HepG2 (cell line): ENCODE results near the gene RERE. TPM values are rescaled to one million over a fixed set of nuclear protein-coding genes. Genes with fewer than 3 reads are reported as not detected.

Experiments
- ATAC-seq: fragments of 200-7000 bp; cut with Tn5 transposase; 3 replicates; pipeline ENCODE4 v1.9.1; 2020; ENCODE audit warnings: mild to moderate bottlenecking, moderate library complexity
- BruUV-seq: library from RNA; stranded (reverse); fragments of 400-500 nt; replicated peaks from 2 replicates; lab custom pipeline; 2021; lab: Mats Ljungman, UMichigan
- CTCF ChIA-PET: fragments of 300-600 bp; formaldehyde crosslinking; extraction: SDS; loops from one replicate; lab custom pipeline; 2021; ENCODE audit warnings: low total read pairs, inconsistent platforms, low intra/inter-chr PET ratio; lab: Yijun Ruan, JAX
- POLR2A ChIA-PET: fragments of 350-600 bp; sonication (Branson Sonifier 250); formaldehyde crosslinking; loops from one replicate; lab custom pipeline; 2020; ENCODE audit warnings: antibody characterized with exemption, inconsistent platforms; lab: Yijun Ruan, JAX
- DNase-seq: peaks from one replicate; pipeline ENCODE4 v3.0.0-alpha.2; 2015; ENCODE audit warnings: low spot score
- FAIRE-seq: peaks from 3 replicates; lab custom pipeline; 2011; peaks lifted over from hg19 to GRCh38; lab: Jason Lieb, UNC
- H2AFZ ChIP-seq: one replicate; pipeline ENCODE4 v1.6.1; 2011; ENCODE audit warnings: low read length, inconsistent platforms
- H3K27ac ChIP-seq: fragments of 300-600 bp; 3 replicates; pipeline ENCODE4 v1.8.0; 2011; ENCODE audit warnings: mixed run types, mild to moderate bottlenecking, mixed read lengths, low read length, inconsistent platforms; ENCODE audit not compliant: insufficient read depth; ENCODE audit errors: extremely low read length
- H3K27me3 ChIP-seq, 2 experiments: fragments of 200-600 bp in 1 of 2; 2 replicates in 1 of 2; 3 replicates in 1 of 2; pipeline versions ENCODE4 v1.6.0 to v1.8.0; 2011; ENCODE audit warnings: low read length in 2 of 2, mild to moderate bottlenecking in 2 of 2, moderate library complexity in 2 of 2, inconsistent platforms in 1 of 2; ENCODE audit not compliant: insufficient read depth in 2 of 2, control insufficient read depth in 1 of 2
- H3K36me3 ChIP-seq, 2 experiments: fragments of 200-600 bp in 1 of 2; replicated peaks in 1 of 2; 2 replicates in 1 of 2; 3 replicates in 1 of 2; pipeline versions ENCODE4 v1.5.1 to v1.8.0; 2011; ENCODE audit warnings: low read length in 2 of 2, inconsistent platforms in 1 of 2; ENCODE audit not compliant: insufficient read depth in 2 of 2, control insufficient read depth in 1 of 2
- H3K4me1 ChIP-seq: 2 replicates; pipeline ENCODE4 v1.5.1; 2012; ENCODE audit warnings: low read length, inconsistent platforms; ENCODE audit not compliant: insufficient read depth
- H3K4me2 ChIP-seq: 2 replicates; pipeline ENCODE4 v1.6.0; 2011; ENCODE audit warnings: low read depth, low read length, inconsistent platforms
- H3K4me3 ChIP-seq, 3 experiments: fragments of 200-600 bp in 1 of 3; sonication (generic), shearing (Covaris generic) in 1 of 3; replicated peaks in 1 of 3; 2 replicates each; pipeline ENCODE4 v1.5.1; 2011 to 2016; ENCODE audit warnings: low read length in 3 of 3, inconsistent platforms in 2 of 3, low read depth in 2 of 3, mild to moderate bottlenecking in 2 of 3, control low read depth in 1 of 3, mixed read lengths in 1 of 3; ENCODE audit not compliant: insufficient read depth in 1 of 3
- H3K79me2 ChIP-seq: one replicate; pipeline ENCODE4 v1.6.1; 2011; ENCODE audit warnings: low read length, inconsistent platforms; ENCODE audit not compliant: insufficient read depth
- H3K9ac ChIP-seq: 2 replicates; pipeline ENCODE4 v1.6.0; 2011; ENCODE audit warnings: mild to moderate bottlenecking, low read depth, low read length, inconsistent platforms; ENCODE audit not compliant: insufficient read depth
- H3K9me3 ChIP-seq: 2 replicates; pipeline ENCODE4 v1.5.1; 2012; ENCODE audit warnings: mild to moderate bottlenecking, low read length
- H4K20me1 ChIP-seq: 2 replicates; pipeline ENCODE4 v1.6.0; 2011; ENCODE audit warnings: inconsistent platforms, mild to moderate bottlenecking, low read length, moderate library complexity; ENCODE audit not compliant: insufficient read depth
- AFF4 ChIP-seq: sonication (generic); formaldehyde crosslinking; IDR thresholded peaks from 2 replicates; pipeline ENCODE4 v1.4.0; 2020; ENCODE audit warnings: missing genetic modification reagents
- ZBTB33 ChIP-seq: sonication (generic); formaldehyde crosslinking; IDR thresholded peaks from 2 replicates; pipeline ENCODE4 v1.4.0; 2020; ENCODE audit warnings: missing genetic modification reagents
- WGBS: methylation state at CpG from one replicate; pipeline ENCODE4 v1.1.6; 2017; ENCODE audit warnings: low lambda C conversion rate; 5-methylcytosine and 5-hydroxymethylcytosine counted together
- in situ Hi-C: cut with HindIII; loops from 2 replicates; pipeline ENCODE4 v1.10.0; 2017; ENCODE audit warnings: low pct_unique_long_range_greater_than_20kb; ENCODE audit not compliant: extremely low pct_ligation_motif_present
- intact Hi-C: fragments of 100-400 bp; cut with micrococcal nuclease; formaldehyde crosslinking; loops from one replicate; pipeline ENCODE4 v1.10.0; 2022; ENCODE audit not compliant: unreplicated experiment
- polyA plus RNA-seq, 8 experiments: library from polyadenylated mRNA; depleted of rRNA in 3 of 8; stranded (reverse) in 7 of 8; unstranded in 1 of 8; fragments of >200 nt; fragmentation: Illumina TruSeq in 4 of 8; extraction: Trizol in 4 of 8; gene quantifications; 2 replicates each; pipeline versions ENCODE4 v1.2.1 to v1.2.3, GENCODE V29; 2011 to 2016; ENCODE audit warnings: low read depth in 4 of 8, missing spikeins in 1 of 8, mixed read lengths in 1 of 8; ENCODE audit not compliant: insufficient read depth in 1 of 8
- total RNA-seq, 5 experiments: library from RNA; depleted of rRNA; stranded (reverse); fragments of >200 nt; fragmentation: Illumina TruSeq; extraction: Trizol; gene quantifications; 2 replicates each; pipeline ENCODE4 v1.2.3, GENCODE V29; 2016; ENCODE audit warnings: low read depth in 1 of 5

Gene RERE
- total and polyA plus RNA-seq, 2 of the 13 experiments (the other 11 are each of a cell fraction or from before 2014, with no cell fraction given): 18.3 to 21.9 TPM

- DNase-seq: no peak
- ATAC-seq: peak; percentile 41
- Histone ChIP-seq H3K27ac (no peak overlapping the region), H3K9me3 (no peaks in the 10 kb centered on the region), H3K9ac (no peak overlapping the region), H3K4me2 (no peak overlapping the region), H3K4me1 (no peaks in the 10 kb centered on the region), H2AFZ (no peak overlapping the region), H3K4me3 (no peak overlapping the region), H3K27me3 (peaks cover 1 to 45% of the 10 kb centered on the region in 2 experiments; a peak in 3 of 5 replicates), H3K36me3 (no peaks in the 10 kb centered on the region), H4K20me1 (no peaks in the 10 kb centered on the region), H3K79me2 (no peaks in the 10 kb centered on the region)
- in situ Hi-C loops: no loop called here
- no peak for FAIRE-seq
- CTCF ChIA-PET: no interaction called here
- POLR2A ChIA-PET: no interaction called here
- intact Hi-C loops: no loop called here
- BruUV-seq: no TSS peak
- TF ChIP-seq ZBTB33 (CRISPR knock-in tag) (peak; percentile 39; the same call in 1 of the 2 replicates), AFF4 (CRISPR knock-in tag) (no peak)
- 32% methylated on average over 9 of the region's 11 CpGs for WGBS
Observed at GRCh38 chr1:8323706-8324105, 493.7 kb downstream of the RERE start.
